Measurements from ENCODE around the gene OTC.

OTC gene

DNA sequence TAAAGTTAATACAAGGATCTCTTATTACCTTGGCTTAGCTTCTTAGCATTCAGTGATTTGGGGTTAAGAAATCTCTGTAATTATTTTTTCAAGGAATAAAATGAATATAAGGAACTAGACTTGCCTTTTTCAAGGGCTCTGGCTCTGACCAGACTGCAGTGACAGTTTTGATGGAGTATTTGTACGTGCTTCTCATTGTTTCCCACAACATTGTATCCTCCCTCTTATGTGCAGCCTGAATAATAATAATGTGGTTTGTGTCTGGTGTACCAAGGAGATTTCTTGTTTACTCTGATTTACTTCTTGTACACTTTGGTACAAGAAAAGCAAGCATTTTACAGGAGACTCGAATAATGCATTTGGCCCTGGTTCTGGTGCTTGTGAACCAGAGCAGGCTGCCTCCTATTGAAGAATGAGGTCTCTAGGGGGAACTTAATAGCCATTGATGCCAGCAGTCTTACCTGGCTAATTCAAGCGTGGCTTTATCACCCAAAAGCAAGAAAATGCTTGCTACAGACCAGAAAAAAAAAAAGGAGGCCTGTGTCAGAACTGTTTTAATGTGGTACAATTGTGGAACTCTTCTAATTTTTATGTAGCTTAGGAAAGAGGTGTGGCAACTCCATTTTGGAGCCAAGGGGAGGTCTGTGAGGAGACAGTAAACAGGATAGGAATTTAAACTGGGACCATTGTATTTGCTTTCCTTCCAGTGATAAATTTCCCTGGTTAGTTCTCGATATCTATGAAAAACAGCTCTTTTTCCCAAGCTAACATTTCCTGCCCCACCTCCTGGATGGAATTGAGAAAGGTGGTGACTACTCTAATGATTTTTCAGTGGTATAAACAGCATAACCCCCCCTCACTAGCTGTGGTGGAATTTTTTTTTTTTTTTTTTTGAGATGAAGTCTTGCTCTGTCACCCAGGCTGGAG, 5.6 kb downstream of the OTC start:
- no peak for DNase-seq

DNA sequence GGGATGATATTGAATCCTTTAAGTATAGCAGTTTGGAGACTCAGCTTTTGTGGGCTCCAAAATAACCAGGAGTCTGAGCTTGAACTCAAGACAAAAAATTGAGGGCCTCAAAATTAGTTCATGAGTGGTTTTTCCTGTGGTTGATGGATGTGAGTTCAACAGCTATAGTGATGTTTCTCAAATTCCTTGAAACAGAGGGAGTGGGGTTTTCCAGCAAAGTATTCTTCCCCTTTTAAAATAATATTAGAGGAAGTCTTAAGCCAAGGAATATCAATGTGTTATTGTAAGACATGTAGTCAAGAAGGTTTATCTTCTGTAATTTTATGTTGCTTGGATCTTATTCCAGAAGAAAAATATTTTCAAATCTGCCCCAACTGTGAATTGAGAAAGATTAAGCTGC, 10.6 kb downstream of the OTC start:
- DNase-seq, result no peak

DNA sequence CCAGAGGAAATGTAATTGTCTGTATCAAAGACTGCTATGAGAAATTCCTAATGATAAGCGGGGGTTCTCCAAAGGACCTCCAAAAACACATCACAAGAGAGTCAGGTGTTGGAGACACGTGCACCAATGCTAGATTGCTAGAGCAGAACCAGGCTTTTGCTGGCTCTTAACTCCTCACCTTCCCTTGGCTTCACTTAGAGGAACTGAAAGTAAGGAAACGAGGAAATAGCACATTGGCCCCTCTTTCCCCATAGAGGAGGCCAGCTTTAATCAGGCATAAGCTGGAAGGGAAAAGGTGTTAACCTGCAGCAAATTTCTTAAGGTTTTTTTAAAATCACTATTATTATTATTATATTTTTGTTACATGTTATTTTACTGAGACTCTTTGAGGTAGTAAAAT, 13.6 kb downstream of the OTC start:
- DNase-seq, result no peak

DNA sequence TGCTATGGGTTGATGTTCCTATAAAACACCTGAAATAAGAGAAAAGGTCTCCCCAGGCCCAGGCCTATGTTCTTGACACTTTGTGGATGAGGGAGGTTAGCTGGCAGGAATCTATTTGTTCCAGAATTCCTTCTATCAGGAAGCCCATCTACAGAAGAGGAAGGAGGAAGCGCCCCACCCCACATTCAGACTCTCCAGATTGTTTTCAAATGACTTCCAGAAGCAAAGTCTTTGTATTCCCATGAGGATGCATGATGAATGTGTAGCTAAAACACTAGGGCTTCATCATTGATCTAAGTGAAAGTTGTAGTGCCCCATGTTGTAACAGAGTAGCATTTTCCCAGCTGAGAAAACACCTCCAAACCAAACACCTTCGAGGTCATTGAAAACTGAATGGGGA, 16.4 kb downstream of the OTC start:
- DNase-seq, result no peak

DNA sequence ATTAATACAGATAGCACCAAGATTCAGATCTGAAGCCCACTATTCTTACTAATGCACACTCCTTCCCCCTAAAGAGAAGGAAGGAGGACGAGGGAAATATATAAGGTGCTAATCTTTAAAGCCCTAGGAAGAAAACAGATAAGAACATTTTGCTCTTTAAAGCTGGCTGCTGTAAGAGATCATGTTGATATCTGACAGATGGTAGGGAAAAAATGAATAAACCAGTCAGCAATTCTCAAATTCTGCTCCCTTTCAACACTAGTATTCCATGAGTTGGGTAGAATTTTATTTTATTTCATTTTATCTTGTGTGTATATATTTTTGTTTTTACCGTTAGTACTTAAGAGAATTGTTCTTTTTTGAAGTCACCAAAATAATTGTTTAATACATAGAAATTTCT, 19.2 kb downstream of the OTC start:
- no peak for DNase-seq

DNA sequence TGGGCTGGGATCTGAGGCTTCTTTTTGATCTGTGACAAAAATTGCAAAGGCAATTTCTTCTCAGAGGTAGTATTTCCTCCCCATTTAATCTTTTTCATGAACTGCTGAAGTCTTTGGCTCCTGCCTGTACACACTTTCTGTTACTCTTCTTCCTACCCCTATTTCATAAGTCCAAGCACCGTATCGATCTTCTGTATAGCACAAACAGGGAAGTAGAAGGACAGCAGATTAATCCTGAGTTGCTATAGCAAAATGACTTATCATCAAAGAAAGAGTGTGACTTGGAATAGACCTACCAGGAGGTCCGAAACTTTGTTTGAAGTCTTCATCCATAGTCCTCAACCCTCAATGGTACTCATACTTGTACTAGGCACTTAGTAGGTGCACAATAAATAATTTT, 22.0 kb downstream of the OTC start:
- no peak for DNase-seq

DNA sequence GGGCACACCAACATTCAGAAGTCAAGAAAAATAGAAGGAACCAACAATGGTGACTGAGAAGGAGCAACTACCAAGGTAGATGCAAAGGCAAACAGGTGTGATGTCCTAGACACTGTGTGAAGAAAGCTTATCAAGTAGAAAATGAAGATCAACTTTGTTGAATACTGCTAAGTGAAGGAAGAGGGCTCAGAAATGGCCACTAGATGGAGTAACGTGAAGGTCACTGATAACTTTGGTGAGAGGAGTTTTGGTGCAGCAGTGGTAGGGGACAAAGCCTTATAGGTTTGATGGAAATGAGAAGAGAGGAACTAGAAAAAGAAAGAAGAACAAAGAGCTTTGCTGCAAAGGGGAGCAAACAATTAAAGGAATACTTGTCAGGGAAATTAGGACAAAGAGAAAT, 23.5 kb downstream of the OTC start:
- peak; percentile 43 for DNase-seq

DNA sequence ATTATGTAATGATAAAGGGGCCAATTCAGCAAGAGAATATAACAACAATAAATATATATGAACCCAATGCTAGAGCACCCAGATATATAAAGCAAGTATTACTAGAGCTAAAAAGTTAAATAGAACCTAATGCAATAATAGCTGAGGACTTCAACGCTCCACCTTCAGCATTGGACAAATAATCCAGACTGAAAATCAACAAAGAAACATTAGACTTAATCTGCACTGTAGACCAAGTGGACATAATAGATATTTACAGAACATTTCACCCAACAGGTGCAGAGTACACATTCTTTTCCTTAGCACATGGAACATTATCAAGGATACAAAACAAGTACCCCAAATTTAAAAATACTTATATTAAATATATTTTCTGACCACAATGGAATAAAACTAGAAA, 24.3 kb downstream of the OTC start:
- DNase-seq, result no peak

DNA sequence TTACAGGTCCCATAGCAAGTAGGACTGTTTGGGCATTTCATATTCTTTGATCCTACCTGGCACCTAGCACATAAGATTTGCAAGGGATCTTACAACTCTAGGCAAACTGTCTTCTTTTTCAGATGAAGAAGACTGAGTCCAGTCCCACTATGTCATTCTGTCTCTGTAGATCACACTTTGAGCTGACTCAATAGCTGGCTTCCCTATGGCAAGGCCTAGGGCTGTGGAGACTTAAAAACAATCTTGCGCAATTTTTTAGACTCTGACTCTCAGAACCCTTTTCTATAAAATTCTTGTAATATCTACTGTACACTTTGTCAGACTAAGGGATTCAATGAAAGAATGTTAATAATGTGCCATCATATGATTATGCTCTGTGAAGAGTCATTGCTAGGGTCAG, 26.7 kb downstream of the OTC start:
- DNase-seq, result peak; percentile 2

DNA sequence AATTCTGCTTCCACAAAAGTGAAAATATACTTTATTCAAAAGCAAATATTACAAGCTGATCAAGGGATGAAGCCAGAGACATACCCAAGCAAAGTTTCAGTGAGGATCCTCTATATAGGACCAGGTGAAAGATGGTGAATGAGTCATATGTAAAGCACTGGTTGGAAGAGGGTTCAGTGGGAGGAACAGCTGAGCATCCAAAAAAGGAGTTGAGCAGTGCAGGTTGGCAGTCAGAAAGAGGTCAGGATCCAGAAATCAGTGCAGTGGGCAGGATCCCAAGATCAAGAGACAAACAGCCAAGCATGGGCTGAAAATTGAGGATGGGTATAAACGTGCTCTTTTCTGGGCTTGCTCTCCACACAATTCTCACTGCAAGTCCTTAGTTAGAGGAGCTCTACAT, 30.3 kb downstream of the OTC start:
- DNase-seq, result no peak

DNA sequence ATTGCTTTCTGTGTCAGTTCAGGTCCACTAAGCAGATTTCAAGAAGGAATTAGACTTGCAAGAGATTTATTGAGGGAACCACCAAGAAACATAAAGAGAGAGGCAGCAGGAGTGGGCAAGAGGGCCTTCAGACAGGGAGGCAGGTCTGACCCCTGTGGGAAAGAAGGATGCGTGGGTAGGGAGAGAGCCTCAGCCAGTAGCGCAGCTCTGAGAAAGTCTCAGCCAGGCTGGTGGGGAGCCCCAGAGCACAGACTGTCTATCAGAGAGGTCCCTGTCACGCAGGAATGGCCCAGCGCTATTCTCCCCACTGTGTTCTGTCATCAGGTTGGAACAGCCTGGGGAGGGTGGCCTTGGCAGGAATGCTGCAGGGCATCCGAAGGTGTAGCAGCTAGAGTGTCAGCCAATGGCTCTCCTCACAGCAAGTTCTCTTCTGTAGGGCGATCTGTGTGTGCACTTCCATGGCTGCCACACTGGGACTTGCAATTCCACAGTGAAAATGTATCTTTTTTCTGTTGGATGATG, 48.0 kb downstream of the OTC start:
- DNase-seq, result no peak

DNA sequence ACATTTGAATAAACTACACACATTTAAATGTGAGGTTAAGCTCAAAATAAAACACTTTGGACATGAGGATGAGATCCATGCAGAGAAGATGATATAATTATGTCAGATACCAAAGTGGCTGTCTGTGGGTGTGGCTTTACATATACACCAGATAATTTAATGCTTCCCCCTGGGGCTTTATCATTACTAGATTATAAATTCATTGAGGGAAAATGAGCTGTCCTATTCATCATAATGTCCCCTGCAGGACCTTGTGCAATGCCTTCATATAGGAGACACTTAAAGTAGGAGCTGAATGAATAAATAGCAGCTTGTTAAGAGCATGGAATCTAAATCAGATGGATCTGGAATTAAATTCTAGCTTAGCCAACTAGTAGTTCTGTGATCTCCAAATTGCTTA, 49.7 kb downstream of the OTC start:
- DNase-seq, result no peak

DNA sequence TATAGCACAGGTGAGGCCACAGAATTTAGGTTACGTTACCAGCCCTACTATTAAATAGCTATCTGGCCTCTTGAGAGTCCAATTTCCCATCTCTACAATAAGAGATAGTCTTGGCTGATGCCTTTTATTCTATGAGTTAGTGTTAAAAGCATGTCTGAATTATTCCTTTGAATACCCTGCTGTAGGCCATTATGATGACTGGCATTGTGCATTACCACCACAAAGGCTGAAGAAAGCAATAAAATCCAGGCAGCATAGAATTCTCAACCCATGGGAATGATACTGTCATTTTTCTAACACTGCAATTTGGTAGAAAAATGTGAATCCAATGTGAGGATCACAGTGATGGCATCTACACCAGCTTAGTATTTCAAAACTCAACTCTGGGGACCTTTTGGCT, 51.4 kb downstream of the OTC start:
- no peak for DNase-seq

DNA sequence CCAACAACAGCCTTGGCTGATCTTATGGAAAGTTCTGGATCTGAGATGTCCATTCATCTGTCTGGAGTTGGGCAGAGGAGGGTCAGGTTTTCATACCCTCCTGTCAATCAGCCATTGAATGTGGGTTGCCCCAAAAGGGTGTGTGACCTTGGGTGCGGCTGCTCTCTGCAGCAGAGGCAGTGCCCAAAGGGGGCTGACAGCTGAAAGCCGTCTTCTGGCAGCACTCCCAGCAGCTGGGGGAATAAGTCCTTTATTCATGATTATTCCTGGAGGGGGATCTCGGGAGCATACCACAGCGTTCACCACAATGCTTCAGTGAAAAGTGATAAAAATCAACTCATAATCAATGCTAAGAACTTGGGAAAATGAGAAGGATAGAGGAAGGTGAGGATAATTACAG, 54.7 kb downstream of the OTC start:
- no peak for DNase-seq

DNA sequence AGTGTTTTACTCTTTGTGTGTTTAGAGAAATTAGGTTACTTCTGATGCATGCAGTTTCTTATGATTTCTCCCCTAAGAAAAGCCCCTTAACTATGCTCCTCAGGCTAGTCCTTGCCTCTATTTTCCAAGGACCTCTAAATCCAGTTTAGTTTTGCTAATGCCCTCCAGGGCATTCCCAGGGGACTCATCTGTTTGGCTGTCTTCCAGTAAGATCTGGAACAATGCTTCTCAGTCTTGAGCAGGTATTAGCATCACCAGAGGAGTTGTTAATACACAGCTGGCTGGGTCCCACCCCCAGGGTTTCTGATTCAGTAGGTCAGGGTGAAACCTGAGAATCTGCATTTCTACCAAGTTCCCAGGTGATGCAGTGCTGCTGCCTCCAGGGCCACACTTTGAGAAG, 56.9 kb downstream of the OTC start:
- no peak for DNase-seq

DNA sequence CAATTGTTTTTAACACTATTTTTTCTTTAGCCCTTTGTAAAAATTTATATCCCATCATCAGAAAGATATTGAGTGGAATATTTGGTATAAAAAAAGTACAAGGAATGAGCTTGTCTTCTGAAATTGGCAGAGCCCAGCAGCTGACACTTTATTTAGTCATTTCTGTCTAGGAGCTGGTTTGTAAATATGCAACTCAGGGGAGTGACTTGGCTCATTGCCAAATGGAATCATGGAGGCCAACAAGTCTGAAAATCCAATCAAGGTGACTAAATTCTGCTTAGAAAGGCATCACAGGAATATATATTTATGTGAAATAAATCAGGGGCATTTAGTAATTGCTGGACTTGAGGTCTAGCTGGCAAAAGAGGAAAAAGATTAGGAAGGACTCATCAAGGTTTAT, 74.4 kb downstream of the OTC start:
- DNase-seq, result peak; percentile 9

DNA sequence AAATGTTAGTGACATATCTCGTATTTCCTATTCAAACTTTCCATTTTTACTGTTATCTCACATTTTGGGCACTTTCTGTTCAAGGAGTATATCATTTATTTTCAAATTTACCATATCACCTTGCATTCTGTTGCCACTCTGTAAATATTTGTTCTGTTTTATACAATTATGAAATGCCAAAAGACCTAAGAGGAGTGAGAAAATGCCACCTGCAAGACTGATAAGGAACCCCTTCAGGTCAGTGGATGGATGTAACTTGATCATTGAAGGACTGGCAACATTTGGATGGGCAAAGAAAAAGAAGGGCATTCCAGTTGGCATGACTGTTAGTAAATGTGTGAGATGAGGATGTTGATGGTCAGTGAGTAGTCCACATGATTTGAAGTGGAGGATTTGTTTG, 79.1 kb downstream of the OTC start:
- DNase-seq, result no peak

DNA sequence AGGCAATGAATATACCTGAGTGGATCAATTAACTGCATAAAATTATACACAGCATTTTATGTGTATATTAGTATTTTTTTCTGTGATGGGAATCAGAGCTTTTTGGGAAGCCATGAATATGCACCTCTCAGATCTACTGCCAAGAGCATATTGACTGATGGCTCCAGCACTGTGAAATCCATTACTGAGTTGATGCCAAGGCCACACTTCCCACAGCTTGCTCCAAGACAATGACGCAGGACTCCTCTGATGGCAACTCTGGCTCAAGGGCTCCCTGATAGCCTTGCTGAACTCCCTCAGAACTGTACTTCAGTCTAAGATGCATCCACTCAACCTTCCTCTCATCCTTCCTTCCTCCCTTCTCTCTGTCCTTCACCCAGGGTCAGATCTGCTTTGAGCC, 82.7 kb downstream of the OTC start:
- no peak for DNase-seq

DNA sequence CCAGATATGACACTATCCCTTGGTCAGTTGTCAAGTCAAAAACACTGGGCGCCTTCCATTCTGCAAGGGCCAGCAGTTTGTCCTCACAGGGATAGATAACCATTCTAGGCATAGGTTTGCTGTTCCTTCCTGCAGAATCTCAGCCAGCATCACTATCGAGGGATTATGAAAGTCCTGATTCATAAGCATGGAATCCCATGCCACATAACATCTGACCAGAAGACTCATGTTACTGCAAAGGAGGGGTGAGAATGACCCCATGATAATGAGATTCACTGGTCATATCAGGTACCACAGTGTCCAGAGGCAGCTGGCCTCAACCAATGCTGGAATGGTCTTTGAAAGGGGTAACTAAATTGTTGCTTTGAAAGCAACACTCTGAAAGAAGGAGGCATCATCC, 84.7 kb downstream of the OTC start:
- no peak for DNase-seq

DNA sequence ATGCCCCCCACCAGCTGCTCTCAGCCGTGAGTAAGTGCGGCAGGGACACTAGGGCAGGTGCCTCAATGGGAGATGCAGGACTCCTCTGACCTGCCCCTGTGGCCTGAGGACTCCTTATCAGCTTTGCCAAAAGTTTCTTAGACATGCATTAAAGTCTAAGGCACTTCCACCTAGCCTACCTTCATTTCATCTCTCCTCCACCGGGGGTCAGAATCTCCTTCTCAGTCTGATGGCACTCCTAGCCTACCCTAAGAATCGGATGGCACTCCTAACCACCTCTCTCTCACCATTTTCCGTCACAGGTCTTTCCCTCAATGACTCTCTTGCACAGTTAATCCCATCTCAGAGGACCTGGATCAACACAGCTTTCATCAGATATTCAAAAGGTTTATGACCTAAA, 85.9 kb downstream of the OTC start:
- DNase-seq, result peak; percentile 14

DNA sequence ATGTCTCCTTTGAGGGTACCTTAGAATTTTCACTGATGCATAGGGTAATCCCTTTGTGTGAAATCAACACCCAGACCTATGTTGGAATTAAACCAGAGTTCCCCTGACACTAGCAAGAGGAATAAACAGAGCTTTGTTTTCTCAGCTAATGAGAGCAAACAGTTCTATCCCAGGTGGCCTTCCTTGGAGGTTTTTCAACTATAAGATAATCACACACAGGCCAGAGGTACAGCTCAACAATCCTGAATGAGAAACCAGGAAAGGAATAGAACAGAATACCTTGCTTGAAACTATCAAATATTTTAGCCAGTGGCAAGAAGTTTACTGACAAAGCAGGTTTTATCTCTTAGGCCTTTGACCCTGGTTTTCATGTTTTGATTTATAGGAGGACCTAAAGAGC, 100.2 kb downstream of the OTC start:
- DNase-seq, result no peak

DNA sequence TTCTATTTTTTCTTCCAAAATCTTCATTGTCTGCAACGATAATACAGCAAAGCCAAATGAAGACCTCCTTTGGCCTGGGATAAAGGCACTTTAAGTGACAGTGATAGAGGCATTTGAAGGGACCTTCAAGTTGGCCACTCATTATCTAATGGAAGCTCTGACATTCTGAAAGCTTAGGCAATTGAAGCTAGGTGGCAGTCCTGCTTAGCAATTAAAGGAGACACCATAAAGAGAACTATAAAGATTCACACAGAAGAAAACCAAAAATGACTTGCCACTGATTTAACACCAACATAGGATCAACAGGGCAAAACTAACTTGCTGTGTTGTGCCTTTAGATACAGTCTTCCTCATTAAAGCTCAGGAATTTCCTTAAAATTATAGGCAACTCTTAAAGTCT, 105.7 kb downstream of the OTC start:
- DNase-seq, result peak; percentile 10

DNA sequence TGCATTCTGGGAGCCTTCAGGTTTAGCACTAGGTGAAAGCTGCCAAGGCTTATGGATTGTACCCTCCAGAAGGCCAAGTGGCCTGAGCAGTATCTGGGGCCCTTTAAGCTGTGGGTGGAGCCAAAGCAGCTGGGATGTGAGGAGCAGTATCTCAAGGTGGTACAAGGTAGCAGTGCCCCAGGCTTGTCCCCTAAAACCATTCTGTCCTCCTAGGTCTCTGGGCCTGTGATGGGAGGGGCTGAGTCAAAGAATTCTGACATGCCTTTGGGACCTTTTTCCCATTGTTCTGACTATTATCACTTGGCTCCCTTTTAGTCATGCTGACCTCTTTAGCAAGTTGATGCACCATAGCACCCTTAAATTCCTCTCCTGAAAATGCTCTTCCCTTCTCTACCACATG, 109.9 kb downstream of the OTC start:
- no peak for DNase-seq

DNA sequence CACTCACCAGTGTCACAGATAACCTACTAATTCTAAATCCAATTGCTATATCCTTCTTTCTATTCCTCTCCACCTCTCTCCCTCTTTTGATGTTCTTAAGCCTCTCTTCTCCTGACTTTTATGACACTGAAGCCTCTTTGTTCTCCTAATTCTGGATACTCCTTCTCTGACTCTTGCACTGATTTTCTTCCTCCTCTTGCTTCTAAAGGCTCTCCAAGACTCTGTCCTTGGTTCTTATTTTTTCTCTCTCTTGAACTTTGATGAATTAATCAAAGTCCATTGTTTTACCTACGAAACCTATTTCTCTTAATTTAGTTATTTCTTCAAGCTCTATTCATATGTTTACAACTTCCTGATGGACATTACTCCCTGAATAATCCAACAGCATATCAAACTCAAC, 113.3 kb downstream of the OTC start:
- DNase-seq, result no peak

DNA sequence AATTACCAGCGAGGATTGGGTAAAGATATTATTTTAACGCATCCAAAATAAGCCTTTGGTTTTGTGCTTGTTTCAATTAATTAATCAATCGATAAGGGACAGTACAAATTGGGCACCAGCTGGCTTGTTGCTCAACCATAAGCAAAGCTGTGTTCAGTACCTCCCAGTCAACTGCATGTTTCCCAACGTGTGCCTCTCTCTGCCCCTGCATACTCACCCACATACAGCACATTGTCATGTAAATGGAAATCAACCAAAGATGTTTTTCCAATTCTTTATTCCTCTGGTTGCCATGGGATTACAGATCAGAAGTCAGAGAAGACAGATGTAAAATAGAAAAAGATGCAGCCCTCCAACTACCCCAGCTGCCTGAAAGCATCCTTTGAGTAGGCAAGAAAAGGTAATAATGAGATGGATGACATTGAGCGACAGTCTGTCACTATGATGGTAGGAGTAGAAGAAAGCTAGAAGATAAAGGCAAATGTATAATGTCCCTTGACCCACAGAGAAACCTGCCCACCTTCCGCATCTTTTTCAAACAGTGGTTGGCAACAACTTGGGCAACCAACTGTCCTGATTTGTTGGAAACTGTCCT, 116.3 kb downstream of the OTC start:
- no peak for DNase-seq

All from hematopoietic multipotent progenitor cell treated with erythropoietin and hydrocortisone succinate and interleukin-3 and kit ligand, for 6 days (in vitro differentiated cells).